ENCODE results near the gene KCNK5.

KCNK5 gene

DNA sequence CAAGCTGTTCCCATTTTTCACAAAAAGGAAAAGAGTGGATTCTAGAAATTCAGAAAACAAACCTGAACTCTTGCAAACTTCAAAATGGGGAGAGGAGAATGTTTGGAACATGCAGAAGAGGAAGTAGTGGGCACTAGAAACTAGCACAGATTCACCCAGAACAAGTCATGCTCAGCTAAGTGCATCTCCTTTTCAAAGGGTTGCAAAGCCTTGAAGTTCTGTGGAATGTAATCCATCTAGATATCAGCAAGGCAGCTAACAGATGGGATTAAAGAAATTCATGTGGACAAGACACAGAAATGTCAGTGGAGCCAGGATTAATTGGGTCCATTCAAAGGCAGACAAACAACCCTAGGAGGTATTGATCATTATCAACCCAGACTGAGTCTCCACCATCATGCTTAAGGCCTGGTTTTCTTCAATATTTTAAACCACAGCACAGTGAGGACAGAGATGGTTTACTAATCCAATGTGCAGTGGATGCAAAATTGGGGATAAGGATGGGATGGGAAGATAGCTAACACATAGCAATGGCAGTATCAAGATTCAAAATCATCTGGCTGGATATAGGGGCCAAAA, 31.3 kb downstream of the KCNK5 start:
- no peak for DNase-seq (ENCODE audit: low spot score)

DNA sequence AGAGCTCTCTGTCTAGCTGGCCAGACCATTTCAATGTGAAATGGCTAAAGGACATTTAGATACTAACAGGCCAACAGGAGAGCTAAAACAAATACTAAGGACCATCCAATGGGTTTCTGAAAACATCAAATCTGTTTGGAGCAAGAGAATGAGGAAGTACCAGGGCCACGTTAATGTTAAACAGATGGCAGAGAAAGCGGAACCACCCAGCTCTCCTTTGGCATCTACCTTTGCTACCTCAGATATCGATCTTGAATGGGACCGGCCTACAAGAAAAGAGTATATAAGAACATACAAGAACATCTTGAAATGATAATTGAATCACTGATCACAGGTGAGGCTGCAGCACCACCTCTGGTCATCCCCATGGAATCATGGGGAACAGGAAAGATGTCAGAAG, 31.8 kb downstream of the KCNK5 start:
- no peak for DNase-seq (ENCODE audit: low spot score)

DNA sequence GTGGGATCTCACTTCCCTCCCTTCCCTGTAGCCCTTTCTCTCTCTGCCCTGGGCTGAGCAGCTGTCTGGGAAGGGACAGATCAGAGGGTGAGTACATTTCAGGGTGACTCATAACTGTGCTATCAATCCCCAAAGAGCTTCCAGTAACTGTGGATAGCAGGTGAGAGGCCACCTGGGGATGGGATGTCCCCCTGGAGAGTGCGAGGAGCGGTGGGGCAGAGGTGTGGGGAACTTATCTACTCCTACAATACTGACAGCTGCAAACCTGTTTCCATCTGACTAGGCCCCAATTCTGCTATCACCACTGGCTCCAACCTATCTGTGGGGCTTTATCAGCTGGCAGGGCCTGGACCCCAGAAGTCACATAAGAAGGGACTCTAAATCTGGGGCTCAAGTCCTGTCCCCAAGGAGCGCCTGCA, 32.6 kb downstream of the KCNK5 start:
- DNase-seq (ENCODE audit: low spot score): no peak

DNA sequence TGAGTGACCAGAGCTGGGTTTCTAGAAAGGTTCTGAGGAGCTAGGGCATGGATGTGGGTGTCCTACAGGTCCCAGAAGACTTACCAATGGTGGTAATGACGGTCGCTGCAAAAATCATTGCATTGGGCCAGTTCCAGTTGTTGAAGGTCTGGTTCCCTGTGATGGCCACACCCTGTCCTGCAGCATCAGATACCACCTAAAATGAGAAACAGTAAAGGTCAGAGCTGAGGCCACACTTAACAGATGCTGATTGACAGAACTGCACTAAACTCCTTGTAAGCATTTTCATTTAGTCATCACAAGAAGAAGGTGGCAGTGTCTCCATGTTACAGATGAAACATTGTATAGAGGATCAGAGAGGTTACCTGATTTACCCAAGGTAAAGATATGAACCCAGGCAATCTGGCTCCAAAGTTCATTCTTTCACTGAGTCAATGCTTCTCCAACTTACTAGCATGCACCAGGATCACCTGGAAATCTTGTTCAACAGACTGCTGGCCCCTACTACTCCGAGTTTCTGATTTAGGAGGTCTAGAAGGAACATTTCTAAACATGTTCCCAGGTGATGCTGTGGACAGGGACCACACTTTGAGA, 33.4 kb downstream of the KCNK5 start:
- DNase-seq (ENCODE audit: low spot score): no peak

DNA sequence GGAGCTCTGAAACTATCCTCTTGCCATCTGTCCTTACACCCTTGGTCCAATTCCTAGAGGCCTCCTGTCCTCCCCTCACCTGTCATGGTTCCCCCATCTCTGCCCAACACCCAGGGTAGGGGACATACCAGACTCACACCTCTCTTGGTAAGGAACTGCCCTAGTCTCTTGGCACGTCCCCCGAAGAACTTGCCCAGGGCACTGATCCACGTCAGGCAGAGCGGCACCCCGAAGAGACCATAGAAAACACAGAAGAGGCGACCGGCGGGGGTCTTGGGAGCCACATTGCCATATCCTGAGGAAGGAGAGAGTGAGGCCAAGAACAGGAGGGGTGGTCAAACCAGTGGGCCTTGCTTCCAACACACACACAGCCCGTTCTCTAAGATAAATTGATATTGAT, 34.8 kb downstream of the KCNK5 start:
- DNase-seq (ENCODE audit: low spot score): no peak

DNA sequence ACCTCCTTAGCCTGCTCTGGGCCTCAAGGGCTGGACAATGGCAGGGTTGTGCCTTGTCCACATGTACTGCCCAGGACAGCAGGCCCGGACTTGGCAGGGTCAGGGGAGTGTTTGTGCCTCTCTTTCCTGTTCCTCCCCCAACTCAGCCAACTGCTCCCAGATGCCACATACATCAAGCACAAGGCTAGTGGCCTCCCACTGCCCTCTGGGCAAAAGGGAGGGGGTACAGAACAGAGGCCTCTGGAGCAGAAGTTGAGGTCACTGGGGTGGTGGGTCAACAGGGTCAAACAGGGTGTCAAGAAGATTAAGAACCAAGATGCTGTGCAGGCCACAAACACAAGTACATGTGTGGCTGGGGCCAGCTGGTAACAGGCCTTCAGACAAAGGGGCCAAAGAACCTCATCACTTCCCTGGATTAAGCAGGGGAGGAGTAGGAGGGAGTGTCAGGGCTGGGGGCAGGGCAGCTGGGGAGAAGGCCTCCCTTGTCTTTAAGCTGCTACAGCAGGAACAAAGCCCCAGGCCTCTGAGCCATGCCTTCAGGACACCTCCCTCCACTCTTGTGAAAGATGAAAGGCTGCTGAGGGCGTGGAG, 36.0 kb downstream of the KCNK5 start:
- DNase-seq (ENCODE audit: low spot score): no peak

DNA sequence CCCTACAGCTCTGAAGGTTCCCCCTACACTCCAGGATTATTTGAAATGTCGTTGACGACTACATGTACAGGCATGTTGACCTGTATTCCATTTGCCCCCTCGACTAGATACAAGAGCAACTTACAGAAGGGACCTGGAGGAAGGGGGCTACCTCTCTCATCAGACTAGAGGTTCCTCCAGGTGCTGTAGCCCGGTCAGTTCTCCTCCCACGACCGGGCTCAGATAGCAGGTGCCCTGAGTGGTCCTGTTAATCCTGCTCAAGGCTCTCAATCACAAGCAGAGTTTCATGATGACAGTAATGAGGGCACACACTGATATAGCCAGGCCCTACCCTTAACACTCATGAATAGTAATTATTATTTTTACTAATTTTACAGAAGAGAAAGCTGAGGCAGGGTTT, 36.5 kb downstream of the KCNK5 start:
- DNase-seq (ENCODE audit: low spot score): no peak

DNA sequence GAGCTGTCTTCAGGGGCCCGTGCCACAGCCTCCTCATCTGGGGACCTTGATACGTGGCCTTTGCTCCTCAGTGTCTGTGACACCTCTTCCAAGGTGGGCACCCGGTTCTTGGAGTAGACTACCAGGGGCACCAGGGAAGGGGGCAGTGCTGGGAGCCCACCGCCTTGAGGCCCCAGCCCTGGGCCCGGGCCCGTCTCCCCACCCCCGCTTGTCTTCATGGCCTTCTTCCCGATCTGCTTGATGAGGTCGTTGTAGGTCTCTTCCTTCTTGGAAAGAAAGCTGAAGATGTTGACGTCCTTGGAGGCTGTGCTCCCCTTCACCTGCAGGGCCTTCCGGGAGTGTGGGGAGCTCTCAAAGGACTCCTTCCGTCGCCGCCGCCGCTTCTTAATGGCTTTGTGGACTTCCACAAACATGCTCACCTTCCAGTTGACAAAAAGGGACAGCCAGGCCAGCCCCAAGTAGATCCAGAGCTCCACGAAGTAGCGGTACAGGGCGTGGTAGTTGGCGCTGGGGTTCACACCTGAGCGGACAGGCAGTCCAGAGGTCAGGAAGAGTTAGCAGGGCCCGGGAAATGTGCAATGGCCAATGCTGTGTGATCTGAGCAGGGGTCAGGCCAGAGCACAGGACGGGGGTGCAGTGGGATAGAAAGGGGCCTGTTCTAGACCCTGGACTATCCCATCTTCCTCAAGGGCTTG, 37.9 kb downstream of the KCNK5 start:
- DNase-seq (ENCODE audit: low spot score): no peak

DNA sequence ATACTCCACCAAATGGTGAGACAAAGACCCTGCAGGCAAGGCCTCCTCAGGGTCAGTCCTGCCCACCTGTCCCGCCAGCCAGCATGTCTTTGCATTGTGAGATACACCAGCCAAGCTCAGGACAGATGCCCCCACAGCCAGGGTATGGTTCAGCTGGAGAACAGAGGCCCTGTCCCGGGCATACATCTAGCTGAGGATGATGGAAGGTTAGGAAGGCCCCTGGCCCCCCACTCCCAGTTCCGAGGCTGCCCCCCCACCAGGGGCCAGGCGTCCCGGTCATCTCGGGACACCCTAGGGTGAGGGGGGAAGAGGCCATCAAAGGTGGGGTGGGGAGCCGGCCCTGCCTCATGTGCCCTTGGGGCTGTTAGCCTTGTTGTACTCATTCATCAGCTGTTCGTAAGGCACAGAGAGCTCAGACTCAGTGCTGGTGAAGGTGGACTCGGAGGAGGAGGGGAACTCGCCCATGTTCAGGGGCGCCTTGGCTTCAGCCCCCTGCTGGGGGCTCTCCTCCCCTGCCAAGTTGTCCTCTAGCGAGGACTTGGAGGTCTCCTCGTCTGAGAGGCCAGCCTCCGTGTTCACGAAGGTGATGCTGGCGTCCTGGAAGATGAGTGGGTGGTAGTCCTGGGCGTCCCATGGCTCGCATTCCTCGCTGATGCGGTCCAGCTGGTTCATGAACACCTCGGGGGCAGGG, 38.6 kb downstream of the KCNK5 start:
- no peak for DNase-seq (ENCODE audit: low spot score)

DNA sequence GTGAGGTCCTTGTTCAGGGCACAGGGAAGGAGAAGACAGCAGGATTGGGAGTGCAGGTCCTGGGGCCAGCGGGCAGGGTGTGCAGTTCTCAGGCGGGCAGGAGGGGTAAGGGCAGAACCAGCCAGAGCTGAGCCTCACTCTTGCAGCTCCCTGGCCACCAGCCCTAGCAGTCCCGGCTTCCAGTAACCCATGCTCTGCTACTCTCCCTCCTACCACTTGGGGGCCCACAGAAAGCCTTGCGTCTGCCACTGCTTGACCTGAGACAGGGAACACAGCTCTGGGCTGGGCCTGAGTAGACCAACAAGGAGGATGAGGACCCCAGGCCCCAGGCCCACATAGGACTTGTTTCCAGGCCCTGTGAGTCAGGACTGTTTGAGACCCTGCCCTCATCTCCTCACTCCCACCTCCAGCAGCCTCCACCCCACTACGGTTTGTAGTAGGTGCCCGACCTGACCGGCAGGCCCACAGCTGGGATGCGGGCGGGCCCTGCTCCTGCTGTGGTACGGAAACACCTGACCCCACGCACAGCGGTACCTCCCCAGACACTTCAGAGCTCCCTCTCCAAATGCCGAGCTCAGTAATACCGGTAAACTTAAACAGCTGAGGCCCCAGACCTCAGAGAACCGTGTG, 39.2 kb downstream of the KCNK5 start:
- peak; percentile 50 for DNase-seq (ENCODE audit: low spot score)

DNA sequence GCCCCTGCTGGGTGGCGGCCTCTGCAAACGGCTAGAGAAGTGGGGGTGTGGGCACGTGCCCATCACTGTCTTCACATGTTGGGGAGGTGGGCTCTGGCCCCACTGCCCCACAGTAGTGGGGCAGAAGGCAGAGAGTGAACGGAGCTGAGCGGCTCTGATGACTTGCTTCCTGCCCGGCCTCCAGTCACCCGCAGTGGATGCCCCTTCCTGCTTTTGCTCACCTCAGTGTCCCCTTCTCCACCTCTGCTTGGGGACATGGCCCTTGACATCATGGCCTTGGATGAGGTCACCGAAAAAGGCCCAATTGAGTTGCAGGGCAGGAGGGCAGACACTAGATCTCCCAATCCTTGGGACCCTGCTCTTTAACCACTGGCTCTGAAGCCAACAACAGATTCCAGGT, 40.1 kb downstream of the KCNK5 start:
- DNase-seq (ENCODE audit: low spot score): no peak

DNA sequence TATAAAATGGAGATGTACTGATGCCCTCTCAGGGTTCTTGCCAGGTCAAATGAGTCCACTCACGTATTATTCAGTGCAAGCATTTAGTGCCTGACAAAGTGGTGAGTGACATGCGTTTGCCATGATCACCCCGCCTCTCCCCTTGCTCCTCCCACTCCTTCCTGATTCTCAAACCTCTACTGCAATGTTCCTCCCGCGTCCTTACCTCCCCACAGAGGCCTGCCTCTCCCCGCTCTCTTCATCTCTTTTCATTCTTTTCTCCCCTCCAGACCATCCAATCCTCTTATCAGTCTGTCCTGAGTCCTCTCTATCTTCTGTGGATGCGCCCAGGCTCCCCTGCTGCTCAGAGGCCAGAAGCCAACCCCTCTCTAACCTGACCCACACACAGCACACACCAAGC, 40.7 kb downstream of the KCNK5 start:
- no peak for DNase-seq (ENCODE audit: low spot score)

DNA sequence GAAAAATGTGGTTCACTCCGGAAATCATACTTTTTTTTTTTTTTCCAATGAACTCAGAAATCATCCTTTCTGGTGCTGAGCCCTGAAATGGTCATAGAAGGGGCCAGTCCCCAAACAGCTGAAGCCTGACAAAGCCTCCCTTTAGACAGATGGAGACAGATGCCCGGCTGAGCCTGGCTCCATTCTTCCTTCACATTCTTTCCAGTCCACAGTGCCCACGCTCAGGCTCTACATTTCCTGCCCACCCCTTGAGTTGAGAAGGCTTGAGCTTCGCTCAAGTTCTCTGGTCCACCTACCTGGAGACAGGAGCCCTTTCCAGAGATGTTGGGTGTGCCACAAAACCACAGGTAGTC, 41.2 kb downstream of the KCNK5 start:
- DNase-seq (ENCODE audit: low spot score): no peak

DNA sequence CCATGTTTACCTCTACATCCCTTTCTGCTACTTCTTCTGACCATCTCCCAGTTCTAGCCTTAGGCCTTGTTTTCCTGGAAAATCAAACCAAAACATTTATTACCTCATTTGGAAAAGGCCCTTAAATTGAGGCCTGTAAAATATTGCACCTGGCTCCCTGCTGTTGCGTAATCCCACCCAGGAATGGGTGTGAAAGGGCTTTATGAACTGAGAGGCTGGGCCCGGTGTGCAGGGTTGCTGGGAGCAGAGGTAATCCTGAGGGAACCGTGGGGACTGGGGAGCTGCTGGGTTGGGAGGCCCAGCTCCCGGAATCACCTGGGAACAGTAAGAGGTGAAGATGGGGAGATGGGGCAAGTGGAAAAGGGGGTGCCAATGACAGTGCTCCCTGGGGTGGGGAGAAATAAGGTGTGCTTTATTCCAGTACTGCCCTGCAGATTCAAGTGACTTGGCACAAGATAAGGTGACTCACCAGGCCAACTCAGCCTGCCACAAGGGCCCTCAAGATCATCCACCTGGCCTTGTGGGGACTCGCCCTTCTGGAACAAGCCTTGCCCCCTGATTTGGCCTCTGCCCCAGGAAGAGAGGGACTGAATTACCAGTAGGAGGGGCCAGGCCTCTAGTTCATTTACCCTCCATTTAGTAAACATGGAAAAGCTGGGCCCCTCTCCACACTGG, 44.2 kb downstream of the KCNK5 start:
- no peak for DNase-seq (ENCODE audit: low spot score)

DNA sequence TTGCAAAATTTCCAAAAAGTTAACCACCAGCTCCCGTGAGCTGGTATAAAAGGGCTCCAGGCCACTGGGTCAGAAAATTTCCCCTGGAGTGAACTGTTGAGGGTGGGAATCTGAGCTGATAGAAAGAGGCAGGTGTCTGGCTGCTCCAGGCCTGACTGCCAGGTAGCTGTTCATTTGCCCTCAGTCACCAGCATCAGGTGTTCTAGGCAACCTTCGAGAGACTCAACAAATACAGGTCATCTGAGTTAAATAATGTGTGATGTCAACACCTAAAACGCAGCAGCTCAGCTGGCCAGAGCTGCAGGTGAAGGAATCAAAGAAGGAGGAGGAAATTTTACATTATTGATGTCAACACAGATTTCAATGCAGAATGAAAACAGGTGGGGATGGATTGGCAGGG, 46.7 kb downstream of the KCNK5 start:
- DNase-seq (ENCODE audit: low spot score): no peak

DNA sequence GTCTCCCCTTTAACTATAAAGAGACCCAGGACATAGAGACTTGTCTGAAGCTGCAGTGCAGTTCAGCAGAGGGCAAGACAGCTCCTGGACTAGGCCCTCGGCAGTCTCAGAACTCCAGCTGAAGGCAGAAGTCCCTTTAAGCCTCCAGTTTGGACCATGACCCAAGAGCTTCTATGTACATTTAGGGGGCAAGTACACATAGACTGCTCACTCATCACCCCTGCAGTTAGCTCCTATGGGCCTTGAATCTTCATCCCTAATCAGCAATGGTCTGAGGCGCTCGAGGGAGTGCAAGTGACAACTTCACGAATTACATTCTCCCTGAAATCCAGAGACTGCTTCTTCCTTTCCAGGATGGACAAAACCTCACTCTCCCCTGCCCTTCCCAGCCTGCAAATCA, 47.4 kb downstream of the KCNK5 start:
- DNase-seq (ENCODE audit: low spot score): no peak

DNA sequence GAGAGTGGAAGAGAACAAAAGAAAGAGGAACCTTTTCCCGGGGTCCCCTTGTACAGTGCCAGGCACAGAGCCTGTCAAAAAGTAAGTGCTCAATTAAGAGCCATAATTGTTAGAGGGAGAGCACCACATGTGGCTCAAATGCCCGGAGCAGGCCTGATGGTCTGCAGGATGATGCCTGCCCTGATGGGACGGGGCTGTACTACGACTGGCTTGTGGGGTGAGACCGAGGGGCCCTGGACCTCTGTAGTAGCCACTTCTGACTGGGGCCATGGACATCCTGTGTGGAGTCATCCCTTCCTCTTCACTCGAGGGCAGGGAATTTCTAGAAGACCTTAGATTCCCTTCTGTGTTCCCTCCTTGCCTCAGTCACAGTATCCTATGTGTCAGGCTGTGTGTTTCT, 47.9 kb downstream of the KCNK5 start:
- DNase-seq (ENCODE audit: low spot score): no peak

DNA sequence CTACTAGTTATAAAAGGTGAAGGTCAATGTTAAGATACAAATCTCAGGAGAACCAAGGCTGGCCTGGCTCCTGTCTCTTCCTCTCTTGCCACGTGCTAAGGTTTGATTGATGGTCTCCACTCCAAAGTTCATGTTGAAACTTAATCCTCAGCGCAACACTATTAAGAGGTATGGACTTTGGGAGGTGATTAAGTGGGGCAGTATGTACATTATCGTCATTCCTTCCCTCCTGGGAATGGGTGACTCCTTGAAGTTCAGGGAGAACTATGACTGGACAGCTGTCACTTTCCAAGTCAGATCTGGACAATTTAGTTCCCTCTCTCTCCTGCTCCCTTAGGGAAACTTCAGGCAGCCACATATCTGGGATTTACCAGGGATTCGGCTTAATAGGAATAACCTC, 50.5 kb downstream of the KCNK5 start:
- DNase-seq (ENCODE audit: low spot score): no peak

DNA sequence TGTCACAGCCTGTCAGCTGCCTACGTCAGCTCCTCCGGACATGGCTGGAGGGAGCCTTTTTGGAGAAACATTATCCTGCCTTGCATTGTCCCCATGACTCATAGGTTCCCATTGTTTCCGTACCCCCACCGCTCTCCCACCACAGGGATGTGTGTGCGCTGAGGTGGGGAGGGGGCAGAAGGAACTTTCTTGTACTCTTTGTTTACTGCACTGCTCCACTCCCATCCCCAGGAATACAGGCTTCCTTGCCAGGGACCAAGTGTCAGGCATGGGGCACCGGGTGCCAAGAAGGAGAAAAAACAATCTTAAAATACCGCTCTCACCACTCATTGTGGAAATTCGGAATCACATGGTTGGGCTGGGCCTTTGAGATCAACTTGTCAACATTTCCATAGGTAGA, 51.0 kb downstream of the KCNK5 start:
- DNase-seq (ENCODE audit: low spot score): no peak

DNA sequence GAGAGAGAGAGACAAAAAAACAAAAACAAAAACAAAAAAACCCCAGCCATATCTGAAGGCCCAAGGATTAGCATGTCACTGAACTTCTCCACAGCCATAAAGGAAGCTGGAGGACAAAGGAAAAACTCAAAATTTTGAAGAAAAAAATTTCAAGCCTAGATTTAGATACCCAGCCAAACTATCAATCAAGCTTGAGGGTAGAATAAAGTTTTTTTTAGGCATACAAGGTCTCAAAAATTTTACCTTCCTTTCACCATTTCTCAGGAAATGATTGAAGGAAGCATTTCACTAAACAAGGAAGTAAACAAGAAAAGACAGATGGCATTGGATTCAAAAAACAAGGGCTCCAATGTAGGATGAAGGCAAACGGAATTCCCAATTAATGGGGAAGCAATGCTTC, 52.1 kb downstream of the KCNK5 start:
- no peak for DNase-seq (ENCODE audit: low spot score)

DNA sequence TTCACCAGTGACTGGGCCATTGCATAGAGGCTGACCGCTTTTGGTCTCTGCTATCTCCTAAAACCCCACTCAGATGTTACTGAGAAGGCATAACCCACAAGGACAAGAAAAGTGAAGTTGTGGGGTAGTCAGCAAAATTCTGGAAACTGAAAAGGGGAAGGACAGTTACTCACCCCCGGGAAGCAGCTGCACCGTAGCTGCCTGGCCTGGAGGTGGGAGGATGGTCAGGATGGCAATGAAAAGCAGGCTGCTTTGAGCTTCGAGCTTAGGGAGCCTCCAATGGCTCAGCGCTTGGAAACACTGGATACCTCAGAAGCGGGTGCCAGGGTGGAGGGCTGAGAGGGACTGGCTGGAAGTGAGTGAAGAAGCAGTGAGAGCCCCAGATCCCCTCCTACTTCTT, 56.0 kb downstream of the KCNK5 start:
- DNase-seq (ENCODE audit: low spot score): no peak

DNA sequence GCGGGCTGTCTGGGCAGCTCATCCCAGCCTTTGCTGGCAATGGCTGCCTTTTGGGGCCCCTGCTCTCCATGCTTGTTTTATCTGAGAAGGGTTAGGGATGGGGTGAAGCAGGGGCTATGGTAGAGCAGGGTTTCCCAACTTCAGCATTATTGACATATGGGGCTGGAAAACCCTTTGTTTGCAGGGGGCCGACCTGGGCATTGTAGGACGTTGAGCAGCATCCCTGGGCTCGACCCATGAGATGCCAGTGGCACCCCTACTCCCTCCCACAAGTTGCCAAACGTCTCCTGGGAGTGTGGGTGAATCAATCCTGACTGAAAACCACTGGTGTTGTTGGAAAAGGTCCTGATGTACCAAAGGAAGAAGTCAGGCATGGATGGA, 56.9 kb downstream of the KCNK5 start:
- DNase-seq (ENCODE audit: low spot score): no peak

All from AG08396 (cell line).